Panc1 (cell line): ENCODE results near the gene EML1. TPM values are rescaled to one million over a fixed set of nuclear protein-coding genes. Genes with fewer than 3 reads are reported as not detected.

Source experiments
- ATAC-seq: fragments of 200-7000 bp; cut with Tn5 transposase; 2 replicates; pipeline ENCODE4 v1.9.1; 2020; ENCODE audit warnings: mild to moderate bottlenecking, moderate library complexity
- BruUV-seq: library from RNA; stranded (reverse); fragments of 400-500 nt; replicated peaks from 2 replicates; lab custom pipeline; 2021; lab: Mats Ljungman, UMichigan
- CTCF ChIA-PET: fragments of 300-600 bp; sonication (Branson Sonifier 250); formaldehyde crosslinking; loops from one replicate; lab custom pipeline; 2022; ENCODE audit warnings: antibody characterized with exemption; lab: Charles Lee
- POLR2A ChIA-PET: fragments of 300-600 bp; sonication (Branson Sonifier 250); formaldehyde crosslinking; loops from one replicate; lab custom pipeline; 2022; ENCODE audit warnings: antibody characterized with exemption; lab: Charles Lee
- DNase-seq: peaks from one replicate; pipeline ENCODE4 v3.0.0-alpha.2; 2010; ENCODE audit warnings: low read depth, low spot score
- H3K27ac ChIP-seq: 2 replicates; pipeline ENCODE4 v1.5.1; 2011; ENCODE audit warnings: mild to moderate bottlenecking, low read length, inconsistent platforms
- H3K27me3 ChIP-seq: fragments of 200-500 bp; sonication (Bioruptor generic); 2 replicates; pipeline ENCODE4 v1.6.0; 2014; ENCODE audit warnings: low read length, inconsistent platforms; ENCODE audit not compliant: control insufficient read depth, insufficient read depth
- H3K36me3 ChIP-seq: fragments of 200-500 bp; sonication (Bioruptor generic); 2 replicates; pipeline ENCODE4 v1.5.1; 2014; ENCODE audit warnings: inconsistent platforms, mild to moderate bottlenecking, low read length, moderate library complexity; ENCODE audit not compliant: control insufficient read depth, insufficient read depth
- H3K4me1 ChIP-seq: 2 replicates; pipeline ENCODE4 v1.5.1; 2011; ENCODE audit warnings: inconsistent platforms, mild to moderate bottlenecking, low read length, moderate library complexity; ENCODE audit not compliant: control insufficient read depth, insufficient read depth
- H3K4me3 ChIP-seq, 2 experiments: 2 replicates each; pipeline ENCODE4 v1.5.1; 2011 to 2012; ENCODE audit warnings: low read depth in 2 of 2, low read length in 2 of 2, mild to moderate bottlenecking in 2 of 2, inconsistent platforms in 1 of 2, moderate library complexity in 1 of 2
- H3K9me3 ChIP-seq: fragments of 200-500 bp; sonication (Bioruptor generic); 2 replicates; pipeline ENCODE4 v1.5.1; 2014; ENCODE audit warnings: low read depth, mild to moderate bottlenecking, inconsistent platforms, low read length, moderate library complexity; ENCODE audit not compliant: control insufficient read depth, insufficient read depth
- CTCF ChIP-seq: fragments of 450-650 bp; IDR thresholded peaks from 2 replicates; pipeline ENCODE4 v1.5.1; 2017; ENCODE audit warnings: mild to moderate bottlenecking
- POLR2AphosphoS5 ChIP-seq: IDR thresholded peaks from 2 replicates; pipeline ENCODE4 v1.6.1; 2012; ENCODE audit warnings: mild to moderate bottlenecking, low read depth, low read length, moderate library complexity
- REST ChIP-seq, 2 experiments: IDR thresholded peaks; 2 replicates each; pipeline ENCODE4 v1.6.1; 2011 to 2012; ENCODE audit warnings: low read depth in 2 of 2, control low read depth in 1 of 2, low read length in 1 of 2, mild to moderate bottlenecking in 1 of 2, moderate library complexity in 1 of 2; ENCODE audit not compliant: insufficient read depth in 1 of 2
- SIN3A ChIP-seq: IDR thresholded peaks from 2 replicates; pipeline ENCODE4 v1.6.1; 2012; ENCODE audit warnings: low read depth, mild to moderate bottlenecking, low read length, moderate library complexity, borderline replicate concordance; ENCODE audit not compliant: insufficient read depth
- TCF7L2 ChIP-seq: IDR thresholded peaks from 2 replicates; pipeline ENCODE4 v1.6.1; 2011; ENCODE audit warnings: mild to moderate bottlenecking, low read depth, low read length, inconsistent platforms
- in situ Hi-C: cut with HindIII; loops from 2 replicates; pipeline ENCODE4 v1.10.0; 2016; ENCODE audit warnings: low sequenced_read_pairs, low pct_unique_long_range_greater_than_20kb
- intact Hi-C: fragments of 100-400 bp; cut with micrococcal nuclease; formaldehyde crosslinking; loops from one replicate; pipeline ENCODE4 v1.10.0; 2022; ENCODE audit not compliant: unreplicated experiment
- total RNA-seq: library from RNA; stranded (reverse); gene quantifications from one replicate; pipeline ENCODE4 v1.2.1, GENCODE V29; 2021; ENCODE audit not compliant: unreplicated experiment

The EML1 gene
- total RNA-seq, 1 experiment from 2014 or later, result 35.3 TPM

- in situ Hi-C loops (no loop called here), intact Hi-C loops (no loop called here)
- ATAC-seq (no peak), DNase-seq (no peak)
- no peaks in the 10 kb centered on the region; the same call in 1 of the 2 replicates for H3K36me3 ChIP-seq
- CTCF ChIA-PET, result no interaction called here
- no peak for TF ChIP-seq REST (IDR thresholded peaks at IDR 0.05; ENCODE audit: insufficient read depth in 1 of 2, low read depth in 2 of 2, low read length in 1 of 2)
- no peak for TF ChIP-seq SIN3A
- no peak for TF ChIP-seq POLR2AphosphoS5
- TF ChIP-seq CTCF, result no peak
- no peak for TF ChIP-seq TCF7L2
- no peaks in the 10 kb centered on the region for H3K9me3 ChIP-seq
- peaks cover 10% of the 10 kb centered on the region for H3K4me1 ChIP-seq
- no peaks in the 10 kb centered on the region for H3K27me3 ChIP-seq
- no TSS peak for BruUV-seq
- POLR2A ChIA-PET, result no interaction called here
- H3K27ac ChIP-seq, result no peak overlapping the region
- no peak overlapping the region for H3K4me3 ChIP-seq
Observed at GRCh38 chr14:99907761-99908652, 114.8 kb downstream of the EML1 start.

GRCh38 chr14:99908653-99909250, 115.5 kb downstream of the EML1 start:
- Histone ChIP-seq H3K27ac (no peak overlapping the region), H3K27me3 (no peaks in the 10 kb centered on the region), H3K4me1 (peaks cover 10% of the 10 kb centered on the region), H3K36me3 (no peaks in the 10 kb centered on the region; the same call in 1 of the 2 replicates), H3K4me3 (no peak overlapping the region), H3K9me3 (no peaks in the 10 kb centered on the region)
- no TSS peak for BruUV-seq
- CTCF ChIA-PET, result no interaction called here
- intact Hi-C loops (no loop called here), in situ Hi-C loops (no loop called here)
- POLR2A ChIA-PET, result no interaction called here
- ATAC-seq (no peak), DNase-seq (no peak)
- no peak for TF ChIP-seq REST (IDR thresholded peaks at IDR 0.05; ENCODE audit: insufficient read depth in 1 of 2, low read depth in 2 of 2, low read length in 1 of 2)
- no peak for TF ChIP-seq CTCF
- no peak for TF ChIP-seq SIN3A
- TF ChIP-seq TCF7L2, result no peak
- TF ChIP-seq POLR2AphosphoS5, result no peak
